HCT116 (cell line): Measurements from ENCODE around the gene CYSTM1. TPM values are rescaled to one million over a fixed set of nuclear protein-coding genes. Genes with fewer than 3 reads are reported as not detected.

Source experiments
- ATAC-seq: fragments of 200-7000 bp; cut with Tn5 transposase; 2 replicates; pipeline ENCODE4 v1.9.1; 2020; ENCODE audit warnings: mild to moderate bottlenecking, moderate library complexity
- BruUV-seq: library from RNA; stranded (reverse); fragments of 400-500 nt; replicated peaks from 2 replicates; lab custom pipeline; 2021; lab: Mats Ljungman, UMichigan
- CTCF ChIA-PET: fragments of 300-600 bp; sonication (Branson Sonifier 250); formaldehyde crosslinking; loops from one replicate; lab custom pipeline; 2021; ENCODE audit warnings: antibody characterized with exemption; lab: Charles Lee
- POLR2A ChIA-PET: fragments of 300-600, 350-600 bp; sonication (Branson Sonifier 250); formaldehyde crosslinking; loops from one replicate; lab custom pipeline; 2021; ENCODE audit warnings: antibody characterized with exemption; lab: Charles Lee
- RAD21 ChIA-PET, 2 experiments: fragments of 300-600 bp; sonication (Branson Sonifier 250); formaldehyde crosslinking; loops; one replicate each; lab custom pipeline; 2023; ENCODE audit warnings: low total read pairs in 2 of 2; ENCODE audit not compliant: uncharacterized antibody in 2 of 2, unreplicated experiment in 2 of 2, low non-redundant PET in 1 of 2; lab: Charles Lee
- DNase-seq: peaks from one replicate; pipeline ENCODE4 v3.0.0-alpha.2; 2010; ENCODE audit warnings: low read depth, low spot score
- H2AFZ ChIP-seq: fragments of 200-600 bp; shearing (Covaris generic), sonication (generic); 2 replicates; pipeline ENCODE4 v1.6.1; 2017; ENCODE audit warnings: low read depth, mixed run types, mixed read lengths, antibody characterized with exemption, low read length; ENCODE audit not compliant: poor library complexity, severe bottlenecking
- H3K27ac ChIP-seq: 2 replicates; pipeline ENCODE4 v1.5.1; 2012; ENCODE audit warnings: low read depth, low read length
- H3K27me3 ChIP-seq: fragments of 200-600 bp; sonication (generic); 2 replicates; pipeline ENCODE4 v1.6.1; 2016; ENCODE audit warnings: mixed run types, low read length, mixed read lengths; ENCODE audit not compliant: insufficient read depth
- H3K36me3 ChIP-seq, 2 experiments: fragments of 200-500 bp in 1 of 2; fragments of 200-600 bp in 1 of 2; sonication (Bioruptor generic) in 1 of 2; sonication (generic) in 1 of 2; 2 replicates each; pipeline versions ENCODE4 v1.5.1 to v1.6.1; 2014 to 2016; ENCODE audit warnings: low read length in 2 of 2, inconsistent platforms in 1 of 2, mixed read lengths in 1 of 2, mixed run types in 1 of 2; ENCODE audit not compliant: insufficient read depth in 2 of 2, control insufficient read depth in 1 of 2
- H3K4me1 ChIP-seq, 2 experiments: fragments of 200-600 bp in 1 of 2; sonication (generic) in 1 of 2; 2 replicates each; pipeline versions ENCODE4 v1.5.1 to v1.6.1; 2012 to 2017; ENCODE audit warnings: low read length in 2 of 2, inconsistent platforms in 1 of 2, mild to moderate bottlenecking in 1 of 2, mixed read lengths in 1 of 2, mixed run types in 1 of 2, moderate library complexity in 1 of 2; ENCODE audit not compliant: insufficient read depth in 2 of 2, control insufficient read depth in 1 of 2
- H3K4me2 ChIP-seq: fragments of 200-600 bp; sonication (generic); 2 replicates; pipeline ENCODE4 v1.6.1; 2017; ENCODE audit warnings: mixed run types, low read length, mixed read lengths
- H3K4me3 ChIP-seq, 2 experiments: fragments of 200-600 bp in 1 of 2; sonication (generic) in 1 of 2; replicated peaks in 1 of 2; 2 replicates each; pipeline ENCODE4 v1.5.1; 2011 to 2016; ENCODE audit warnings: low read length in 2 of 2, control low read depth in 1 of 2, low read depth in 1 of 2, mild to moderate bottlenecking in 1 of 2, mixed read lengths in 1 of 2, mixed run types in 1 of 2
- H3K79me2 ChIP-seq: fragments of 200-600 bp; sonication (generic); 2 replicates; pipeline ENCODE4 v1.6.1; 2017; ENCODE audit warnings: mild to moderate bottlenecking, mixed run types, low read length, moderate library complexity, mixed read lengths; ENCODE audit not compliant: insufficient read depth
- H3K9ac ChIP-seq: fragments of 200-600 bp; sonication (generic); 2 replicates; pipeline ENCODE4 v1.6.1; 2016; ENCODE audit warnings: low read length, mixed read lengths
- H3K9me2 ChIP-seq: fragments of 200-600 bp; sonication (generic), shearing (Covaris generic); 2 replicates; pipeline ENCODE4 v1.6.1; 2017; ENCODE audit warnings: mixed run types, mild to moderate bottlenecking, moderate library complexity; ENCODE audit not compliant: insufficient read depth
- H3K9me3 ChIP-seq, 2 experiments: fragments of 200-500 bp in 1 of 2; fragments of 200-600 bp in 1 of 2; sonication (Bioruptor generic) in 1 of 2; sonication (generic) in 1 of 2; 2 replicates each; pipeline ENCODE4 v1.6.1; 2014 to 2017; ENCODE audit warnings: low read length in 2 of 2, mixed read lengths in 2 of 2, inconsistent platforms in 1 of 2, low read depth in 1 of 2, mild to moderate bottlenecking in 1 of 2, mixed run types in 1 of 2, moderate library complexity in 1 of 2; ENCODE audit not compliant: control insufficient read depth in 1 of 2, insufficient read depth in 1 of 2
- H4K20me1 ChIP-seq: fragments of 200-600 bp; sonication (generic), shearing (Covaris generic); 2 replicates; pipeline ENCODE4 v1.6.1; 2017; ENCODE audit warnings: mixed run types, mild to moderate bottlenecking, moderate library complexity; ENCODE audit not compliant: insufficient read depth
- CBX3 ChIP-seq: IDR thresholded peaks from 2 replicates; pipeline ENCODE4 v1.6.1; 2012; ENCODE audit warnings: low read depth
- CTCF ChIP-seq, 3 experiments: fragments of 200-600 bp in 1 of 3; sonication (generic) in 1 of 3; IDR thresholded peaks in 2 of 3; conservative IDR thresholded peaks in 1 of 3; 2 replicates each; pipeline ENCODE4 v1.5.1; 2012 to 2017; ENCODE audit warnings: low read depth in 2 of 3, low read length in 2 of 3, antibody characterized with exemption in 1 of 3, borderline replicate concordance in 1 of 3, control low read depth in 1 of 3, mild to moderate bottlenecking in 1 of 3, mixed read lengths in 1 of 3, mixed run types in 1 of 3, moderate library complexity in 1 of 3; ENCODE audit not compliant: insufficient read depth in 1 of 3
- EZH2 ChIP-seq: fragments of 200-600 bp; sonication (generic); IDR thresholded peaks from 2 replicates; pipeline ENCODE4 v1.6.1; 2017; ENCODE audit warnings: antibody characterized with exemption, mixed run types
- FOSL1 ChIP-seq: IDR thresholded peaks from 2 replicates; pipeline ENCODE4 v1.6.1; 2012; ENCODE audit warnings: low read depth
- JUND ChIP-seq: IDR thresholded peaks from 2 replicates; pipeline ENCODE4 v1.6.1; 2012
- MAX ChIP-seq: IDR thresholded peaks from 2 replicates; pipeline ENCODE4 v1.6.1; 2012
- POLR2AphosphoS5 ChIP-seq: IDR thresholded peaks from 2 replicates; pipeline ENCODE4 v1.6.1; 2011; ENCODE audit warnings: mild to moderate bottlenecking, low read depth, low read length, moderate library complexity
- SP1 ChIP-seq: IDR thresholded peaks from 2 replicates; pipeline ENCODE4 v1.6.1; 2012; ENCODE audit warnings: low read depth
- ZFX ChIP-seq: fragments of 450-650 bp; IDR thresholded peaks from 2 replicates; pipeline ENCODE4 v1.6.1; 2017
- ZNF274 ChIP-seq: fragments of 200-500 bp; sonication (Bioruptor generic); IDR thresholded peaks from 2 replicates; pipeline ENCODE4 v1.6.1; 2014; ENCODE audit warnings: mild to moderate bottlenecking, low read depth, low read length, inconsistent platforms
- intact Hi-C: fragments of 100-400 bp; cut with micrococcal nuclease; formaldehyde crosslinking; loops from 2 replicates; pipeline ENCODE4 v1.10.0; 2022
- total RNA-seq: library from RNA; stranded (reverse); gene quantifications from one replicate; pipeline ENCODE4 v1.2.1, GENCODE V29; 2021; ENCODE audit not compliant: unreplicated experiment

The CYSTM1 gene
- total RNA-seq, 1 experiment from 2014 or later: 56.0 TPM

DNA sequence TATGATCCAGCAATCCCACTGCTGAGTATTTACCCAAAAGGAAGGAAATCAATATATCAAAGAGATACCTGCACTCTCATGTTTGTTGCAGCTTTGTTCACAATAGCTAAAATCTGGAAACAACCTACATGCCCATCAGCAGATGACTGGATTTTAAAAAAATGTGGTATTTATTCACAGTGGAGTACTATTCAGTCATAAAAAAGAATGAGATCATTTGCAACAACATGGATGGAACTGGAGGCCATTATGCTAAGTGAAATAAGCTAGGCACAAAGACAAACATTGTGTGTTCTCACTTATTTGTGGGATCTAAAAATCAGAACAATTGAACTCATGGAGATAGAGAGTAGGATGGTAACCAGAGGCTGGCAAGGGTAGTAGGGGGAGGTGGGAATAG lies 33.1 kb downstream of the CYSTM1 start:
- CTCF ChIA-PET: no interaction called here
- Histone ChIP-seq H3K9ac (no peak overlapping the region), H3K79me2 (peaks cover 24% of the 10 kb centered on the region), H3K9me2 (no peaks in the 10 kb centered on the region), H3K4me1 (peaks cover 13 to 29% of the 10 kb centered on the region in 2 experiments; a peak in 3 of 4 replicates), H3K4me3 (no peak overlapping the region), H4K20me1 (no peaks in the 10 kb centered on the region), H3K9me3 (no peaks in the 10 kb centered on the region), H3K4me2 (no peak overlapping the region), H3K36me3 (no peaks in the 10 kb centered on the region), H2AFZ (no peak overlapping the region), H3K27me3 (no peaks in the 10 kb centered on the region), H3K27ac (no peak overlapping the region)
- DNase-seq (no peak), ATAC-seq (no peak)
- TF ChIP-seq FOSL1 (no peak), JUND (no peak), CBX3 (no peak), ZFX (no peak), EZH2 (no peak), ZNF274 (no peak), MAX (no peak), CTCF (IDR thresholded peaks at IDR 0.05 in 2 of 3, conservative IDR thresholded peaks at IDR 0.05 in 1 of 3; ENCODE audit: borderline replicate concordance in 1 of 3, insufficient read depth in 1 of 3, low read depth in 2 of 3, low read length in 2 of 3) (no peak), POLR2AphosphoS5 (no peak), SP1 (no peak)
- intact Hi-C loops: no loop called here
- BruUV-seq: no TSS peak
- RAD21 ChIA-PET: no interaction called here
- POLR2A ChIA-PET: no interaction called here
